ENCODE results near the gene FOXL2NB.

Gene FOXL2NB

GRCh38 chr3:138933068-138933668 is 13.8 kb upstream of the FOXL2NB start:
- no peak for DNase-seq

GRCh38 chr3:138933981-138934691 is 12.9 kb upstream of the FOXL2NB start:
- DNase-seq: no peak

GRCh38 chr3:138935505-138935862 is 11.5 kb upstream of the FOXL2NB start:
- DNase-seq: no peak

GRCh38 chr3:138935863-138936740 is 10.9 kb upstream of the FOXL2NB start:
- no peak for DNase-seq

GRCh38 chr3:138936741-138937689 is 10.0 kb upstream of the FOXL2NB start:
- no peak for DNase-seq

GRCh38 chr3:138937690-138938055 is 9.3 kb upstream of the FOXL2NB start:
- DNase-seq: no peak

GRCh38 chr3:138938056-138938876 is 8.8 kb upstream of the FOXL2NB start:
- DNase-seq: no peak

GRCh38 chr3:138938877-138939560 is 8.0 kb upstream of the FOXL2NB start:
- DNase-seq: no peak

- no peak for DNase-seq
Measured at GRCh38 chr3:138939561-138940241, 7.3 kb upstream of the FOXL2NB start.

GRCh38 chr3:138940446-138940845 is 6.6 kb upstream of the FOXL2NB start:
- no peak for DNase-seq

GRCh38 chr3:138941259-138941885 is 5.6 kb upstream of the FOXL2NB start:
- no peak for DNase-seq

GRCh38 chr3:138942271-138942670 is 4.7 kb upstream of the FOXL2NB start:
- DNase-seq: no peak

- no peak for DNase-seq
Measured at GRCh38 chr3:138942861-138943623, 4.0 kb upstream of the FOXL2NB start.

GRCh38 chr3:138943724-138944653 is 3.0 kb upstream of the FOXL2NB start:
- no peak for DNase-seq

- DNase-seq: no peak
Measured at GRCh38 chr3:138944654-138944928, 2.4 kb upstream of the FOXL2NB start.

- DNase-seq: no peak
Measured at GRCh38 chr3:138944929-138945708, 1.9 kb upstream of the FOXL2NB start.
